ENCODE data around the gene CAP2.

DNA sequence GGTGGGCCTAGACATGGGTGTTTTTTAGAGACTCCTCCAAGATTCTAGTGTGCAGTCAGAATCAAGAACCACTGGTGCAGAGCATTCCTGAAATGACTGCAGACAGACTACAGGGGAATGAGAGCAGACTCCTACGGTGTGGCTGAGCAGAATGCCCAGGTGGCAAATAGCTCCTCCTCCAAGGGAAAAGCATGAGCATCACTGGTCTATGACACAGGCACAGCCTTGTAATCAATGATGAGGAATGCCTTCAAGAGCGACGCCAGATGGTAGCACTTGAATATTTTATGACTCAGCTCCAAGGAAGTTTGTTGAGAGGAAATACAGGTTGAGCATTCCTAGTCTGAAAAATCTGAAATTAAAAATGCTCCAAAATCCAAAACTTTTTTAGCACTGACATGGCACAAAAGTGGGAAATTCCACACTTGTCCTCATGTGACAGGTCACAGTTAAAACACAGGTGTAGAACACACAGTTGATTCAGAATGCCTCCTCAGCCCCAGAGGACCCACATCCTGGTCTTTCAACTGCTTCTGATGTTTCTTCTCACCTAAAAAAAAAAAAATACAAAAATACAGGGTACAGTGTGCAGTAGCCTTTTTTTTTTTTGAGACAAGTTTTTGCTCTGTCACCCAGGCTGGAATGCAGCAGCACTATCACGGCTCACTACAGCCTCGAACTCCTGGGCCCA, 196.2 kb downstream of the CAP2 start:
- TF ChIP-seq CTCF (IDR thresholded peaks at IDR 0.05): no peak
- TF ChIP-seq POLR2A (IDR thresholded peaks at IDR 0.05): no peak

All from testis (tissue), 2 donors.